Keratinocyte (primary cell): Measurements from ENCODE around the gene ARFGEF3. TPM values are rescaled to one million over a fixed set of nuclear protein-coding genes. Genes with fewer than 3 reads are reported as not detected.
A peak's percentile ranks its signal among the peaks of the same experiment; 100 is the strongest.

ENCODE experiments used
- DNase-seq: peaks from one replicate; pipeline ENCODE4 v3.0.0-alpha.2; 2011; ENCODE audit warnings: low read depth, missing footprints, low spot score
- FAIRE-seq: peaks from 2 replicates; lab custom pipeline; 2011; peaks lifted over from hg19 to GRCh38; lab: Jason Lieb, UNC
- H2AFZ ChIP-seq: 2 replicates; pipeline ENCODE4 v1.6.0; 2012; ENCODE audit warnings: low read length, control low read depth, inconsistent platforms; ENCODE audit not compliant: control insufficient read depth
- H3K27ac ChIP-seq: 2 replicates; pipeline ENCODE4 v1.5.1; 2011; ENCODE audit warnings: low read length; ENCODE audit not compliant: control insufficient read depth, insufficient read depth
- H3K27me3 ChIP-seq: 3 replicates; pipeline ENCODE4 v1.6.0; 2011; ENCODE audit warnings: low read length; ENCODE audit not compliant: control insufficient read depth, insufficient read depth; ENCODE audit errors: extremely low read depth
- H3K36me3 ChIP-seq, 2 experiments: 2 replicates in 1 of 2; 3 replicates in 1 of 2; pipeline ENCODE4 v1.5.1; 2011; ENCODE audit warnings: low read length in 2 of 2, mild to moderate bottlenecking in 1 of 2; ENCODE audit not compliant: control insufficient read depth in 2 of 2, insufficient read depth in 2 of 2; ENCODE audit errors: extremely low read depth in 1 of 2
- H3K4me1 ChIP-seq: 3 replicates; pipeline ENCODE4 v1.5.1; 2011; ENCODE audit warnings: low read length; ENCODE audit not compliant: control insufficient read depth, insufficient read depth; ENCODE audit errors: extremely low read depth
- H3K4me2 ChIP-seq: 3 replicates; pipeline ENCODE4 v1.6.0; 2011; ENCODE audit warnings: low read depth, low read length; ENCODE audit not compliant: control insufficient read depth, insufficient read depth; ENCODE audit errors: extremely low read depth
- H3K4me3 ChIP-seq, 3 experiments: fragments of 200-600 bp in 1 of 3; sonication (generic) in 1 of 3; 2 replicates in 2 of 3; 3 replicates in 1 of 3; pipeline ENCODE4 v1.5.1; 2011 to 2016; ENCODE audit warnings: low read length in 3 of 3, mild to moderate bottlenecking in 3 of 3, control low read depth in 2 of 3, inconsistent platforms in 1 of 3, low read depth in 1 of 3, mixed read lengths in 1 of 3, mixed run types in 1 of 3, moderate library complexity in 1 of 3; ENCODE audit not compliant: control insufficient read depth in 2 of 3, insufficient read depth in 2 of 3; ENCODE audit errors: extremely low read depth in 1 of 3
- H3K79me2 ChIP-seq: 2 replicates; pipeline ENCODE4 v1.6.0; 2012; ENCODE audit warnings: low read length; ENCODE audit not compliant: control insufficient read depth, insufficient read depth
- H3K9ac ChIP-seq: 3 replicates; pipeline ENCODE4 v1.6.0; 2011; ENCODE audit warnings: low read length; ENCODE audit not compliant: control insufficient read depth, insufficient read depth; ENCODE audit errors: extremely low read depth
- H3K9me1 ChIP-seq: 3 replicates; pipeline ENCODE4 v1.6.0; 2011; ENCODE audit warnings: low read length; ENCODE audit not compliant: control insufficient read depth, insufficient read depth; ENCODE audit errors: extremely low read depth
- H3K9me3 ChIP-seq: 2 replicates; pipeline ENCODE4 v1.5.1; 2012; ENCODE audit warnings: low read depth, low read length; ENCODE audit not compliant: control insufficient read depth
- H4K20me1 ChIP-seq: 3 replicates; pipeline ENCODE4 v1.6.0; 2011; ENCODE audit warnings: low read length; ENCODE audit not compliant: control insufficient read depth, insufficient read depth; ENCODE audit errors: extremely low read depth
- CTCF ChIP-seq, 3 experiments: IDR thresholded peaks in 1 of 3; conservative IDR thresholded peaks in 1 of 3; optimal IDR thresholded peaks in 1 of 3; 2 replicates in 2 of 3; 3 replicates in 1 of 3; pipeline versions ENCODE3 to v1.5.1; 2011; ENCODE audit warnings: low read length in 3 of 3, mild to moderate bottlenecking in 3 of 3, moderate library complexity in 2 of 3, control low read depth in 1 of 3, inconsistent platforms in 1 of 3; ENCODE audit not compliant: insufficient read depth in 2 of 3; ENCODE audit errors: extremely low read depth in 1 of 3
- EZH2 ChIP-seq: IDR thresholded peaks from one replicate; pipeline ENCODE4 v1.6.1; 2012; ENCODE audit warnings: inconsistent platforms, mild to moderate bottlenecking, low read length, moderate library complexity
- dilution Hi-C: fragments of 300-500 bp; cut with MboI; formaldehyde crosslinking; loops from one replicate; pipeline ENCODE4 v1.7.0; 2020; ENCODE audit warnings: low sequenced_read_pairs; ENCODE audit not compliant: extremely low pct_ligation_motif_present
- polyA plus RNA-seq, 5 experiments: library from polyadenylated mRNA; depleted of rRNA in 3 of 5; stranded (reverse) in 3 of 5; stranded (forward) in 1 of 5; unstranded in 1 of 5; fragments of >200 nt; gene quantifications; 1 replicate in 1 of 5; 2 replicates in 3 of 5; 3 replicates in 1 of 5; pipeline versions ENCODE4 v1.2.1 to v1.2.3, GENCODE V29; 2011 to 2012; ENCODE audit warnings: missing spikeins in 2 of 5, low read depth in 1 of 5, low replicate concordance in 1 of 5

ARFGEF3 gene
- polyA plus RNA-seq, 1 donor (not counting 4 experiments of a cell fraction or from before 2014, with no cell fraction given): 0.09 TPM

- H3K27me3 ChIP-seq: no peaks in the 10 kb centered on the region
- no peak overlapping the region for H3K4me3 ChIP-seq
- H3K4me1 ChIP-seq: no peaks in the 10 kb centered on the region
- H2AFZ ChIP-seq: no peak overlapping the region
- no peak overlapping the region for H3K4me2 ChIP-seq
- H3K9me3 ChIP-seq: no peaks in the 10 kb centered on the region
- FAIRE-seq (no peak), DNase-seq (no peak)
- dilution Hi-C loops: no loop called here
- H3K27ac ChIP-seq: no peak overlapping the region
- H3K79me2 ChIP-seq: no peaks in the 10 kb centered on the region
- H3K9ac ChIP-seq: no peak overlapping the region
- H4K20me1 ChIP-seq: no peaks in the 10 kb centered on the region
- TF ChIP-seq EZH2: no peak
- TF ChIP-seq CTCF (optimal IDR thresholded peaks at IDR 0.05 in 1 of 3, IDR thresholded peaks at IDR 0.05 in 1 of 3, conservative IDR thresholded peaks at IDR 0.05 in 1 of 3; ENCODE audit: extremely low read depth in 1 of 3, insufficient read depth in 2 of 3, low read length in 3 of 3): no peak
- no peaks in the 10 kb centered on the region for H3K36me3 ChIP-seq
- no peaks in the 10 kb centered on the region for H3K9me1 ChIP-seq
These were observed 69.1 kb downstream of the ARFGEF3 start for GRCh38 chr6:138230759-138231380.

- Histone ChIP-seq H2AFZ (peak overlapping the region; percentile 23), H3K9me1 (no peaks in the 10 kb centered on the region), H3K27me3 (no peaks in the 10 kb centered on the region), H3K27ac (no peak overlapping the region), H3K4me1 (no peaks in the 10 kb centered on the region), H4K20me1 (no peaks in the 10 kb centered on the region), H3K9me3 (no peaks in the 10 kb centered on the region), H3K4me3 (no peak overlapping the region), H3K79me2 (no peaks in the 10 kb centered on the region), H3K4me2 (no peak overlapping the region), H3K36me3 (no peaks in the 10 kb centered on the region), H3K9ac (no peak overlapping the region)
- no peak for FAIRE-seq
- dilution Hi-C loops: no loop called here
- no peak for DNase-seq
- TF ChIP-seq EZH2 (no peak), CTCF (optimal IDR thresholded peaks at IDR 0.05 in 1 of 3, IDR thresholded peaks at IDR 0.05 in 1 of 3, conservative IDR thresholded peaks at IDR 0.05 in 1 of 3; ENCODE audit: extremely low read depth in 1 of 3, insufficient read depth in 2 of 3, low read length in 3 of 3) (no peak)
These were observed 69.7 kb downstream of the ARFGEF3 start for GRCh38 chr6:138231381-138231886.
